Nephron (organoid): ENCODE measurements around the gene PRKAR1A.

Source experiments
- H3K27ac Mint-ChIP-seq, 3 experiments: 2 replicates each; pipeline ENCODE4 v1.8.0; 2020; ENCODE audit warnings: mixed read lengths in 3 of 3, mild to moderate bottlenecking in 2 of 3, moderate library complexity in 1 of 3
- H3K27me3 Mint-ChIP-seq: 2 replicates; pipeline ENCODE4 v1.8.0; 2021; ENCODE audit warnings: low read depth, mild to moderate bottlenecking, moderate library complexity, mixed read lengths
- H3K36me3 Mint-ChIP-seq: 2 replicates; pipeline ENCODE4 v1.8.0; 2020; ENCODE audit warnings: low read depth, mixed read lengths
- H3K4me1 Mint-ChIP-seq: 2 replicates; pipeline ENCODE4 v1.8.0; 2020; ENCODE audit warnings: mixed read lengths
- H3K4me3 Mint-ChIP-seq, 3 experiments: 2 replicates each; pipeline ENCODE4 v1.8.0; 2020; ENCODE audit warnings: mild to moderate bottlenecking in 3 of 3, mixed read lengths in 3 of 3, moderate library complexity in 2 of 3
- H3K9me3 Mint-ChIP-seq: 2 replicates; pipeline ENCODE4 v1.8.0; 2020; ENCODE audit warnings: mixed read lengths
- CTCF ChIP-seq, 3 experiments: fragments of 200-600 bp; sonication (generic); IDR thresholded peaks; one replicate each; pipeline ENCODE4 v1.5.0; 2021; ENCODE audit warnings: antibody characterized with exemption in 3 of 3; ENCODE audit not compliant: unreplicated experiment in 3 of 3

PRKAR1A gene

DNA sequence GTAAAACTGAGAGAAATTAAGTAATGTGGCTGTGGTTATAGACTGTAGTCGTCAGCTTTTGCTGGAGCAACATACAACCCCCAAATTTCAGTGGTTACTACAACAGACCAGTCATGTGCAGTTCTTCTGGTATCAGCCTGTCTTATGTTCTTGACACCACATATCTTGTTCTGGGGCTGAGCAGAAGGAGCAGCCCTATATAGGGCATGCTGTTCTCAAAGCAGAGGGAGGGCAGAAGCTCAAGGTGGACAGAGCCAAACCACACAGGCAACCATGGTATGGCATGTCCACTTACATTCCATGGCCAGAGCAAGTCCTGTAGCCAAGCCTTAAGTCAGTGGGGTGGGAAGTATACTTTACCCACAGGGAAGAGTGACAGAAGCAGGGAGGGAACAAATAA lies 7.7 kb downstream of the PRKAR1A start:
- TF ChIP-seq CTCF (IDR thresholded peaks at IDR 0.05; ENCODE audit: unreplicated experiment in 3 of 3), result no peak
- Mint-ChIP-seq H3K9me3 (no peaks in the 10 kb centered on the region), H3K4me3 (no peak overlapping the region)

DNA sequence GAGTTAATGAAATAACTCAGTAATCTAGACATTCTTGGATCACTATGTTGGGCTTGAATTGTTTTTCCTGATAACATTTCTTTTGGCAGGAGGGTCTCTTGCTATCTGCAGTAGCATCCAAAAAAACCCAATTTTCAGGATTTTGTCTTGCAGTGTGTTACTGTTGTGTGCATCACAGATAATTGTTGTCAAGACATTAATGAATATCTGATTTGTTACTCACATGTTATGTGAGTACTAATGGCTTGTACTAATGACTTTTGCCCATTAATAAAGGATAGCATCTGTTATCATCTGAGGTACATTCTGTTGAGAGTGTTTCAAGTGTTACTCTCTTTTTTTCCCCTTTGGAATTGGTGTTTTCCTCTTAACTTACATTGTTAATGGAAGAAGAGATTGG lies 10.0 kb downstream of the PRKAR1A start:
- no peaks in the 10 kb centered on the region for H3K9me3 Mint-ChIP-seq
- H3K27ac Mint-ChIP-seq, result no peak overlapping the region
- no peak for TF ChIP-seq CTCF (IDR thresholded peaks at IDR 0.05; ENCODE audit: unreplicated experiment in 3 of 3)
- no peaks in the 10 kb centered on the region for H3K27me3 Mint-ChIP-seq
- peaks cover 87% of the 10 kb centered on the region for H3K36me3 Mint-ChIP-seq
- peaks cover 17% of the 10 kb centered on the region for H3K4me1 Mint-ChIP-seq
- no peak overlapping the region for H3K4me3 Mint-ChIP-seq

More for the DNA sequence above, 7.7 kb downstream of the PRKAR1A start:
- Mint-ChIP-seq H3K4me1 (peaks cover 37% of the 10 kb centered on the region), H3K36me3 (peaks cover 83% of the 10 kb centered on the region), H3K27ac (no peak overlapping the region), H3K27me3 (no peaks in the 10 kb centered on the region)

DNA sequence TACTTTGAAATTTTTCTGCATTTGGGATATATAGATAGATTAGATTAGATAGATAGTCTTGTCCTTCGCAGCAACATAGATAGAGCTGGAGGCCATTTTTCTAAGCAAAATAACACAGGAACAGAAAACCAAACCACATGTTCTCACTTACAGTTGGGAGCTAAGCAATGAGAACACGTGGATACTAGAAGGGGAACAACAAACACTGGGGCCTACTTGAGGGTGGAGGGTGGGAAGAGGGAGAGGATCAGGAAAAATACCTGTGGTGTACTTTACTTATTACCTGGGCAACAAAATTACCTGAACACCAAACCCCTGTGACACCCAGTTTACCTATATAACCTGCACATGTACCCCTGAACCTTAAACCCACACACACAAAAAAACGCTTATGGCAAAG lies 14.3 kb downstream of the PRKAR1A start:
- Mint-ChIP-seq H3K27ac (no peak overlapping the region), H3K9me3 (no peaks in the 10 kb centered on the region), H3K36me3 (peaks cover 92% of the 10 kb centered on the region), H3K27me3 (no peaks in the 10 kb centered on the region), H3K4me3 (no peak overlapping the region), H3K4me1 (peaks cover 5% of the 10 kb centered on the region)
- TF ChIP-seq CTCF (IDR thresholded peaks at IDR 0.05; ENCODE audit: unreplicated experiment in 3 of 3), result no peak

- no peaks in the 10 kb centered on the region for H3K27me3 Mint-ChIP-seq
- no peak overlapping the region for H3K27ac Mint-ChIP-seq
- H3K36me3 Mint-ChIP-seq, result peaks cover 91% of the 10 kb centered on the region
- H3K4me1 Mint-ChIP-seq, result peaks cover 2% of the 10 kb centered on the region
- no peak overlapping the region for H3K4me3 Mint-ChIP-seq
- no peak for TF ChIP-seq CTCF (IDR thresholded peaks at IDR 0.05; ENCODE audit: unreplicated experiment in 3 of 3)
- no peaks in the 10 kb centered on the region for H3K9me3 Mint-ChIP-seq
Measured at GRCh38 chr17:68527314-68527713, 15.1 kb downstream of the PRKAR1A start.

DNA sequence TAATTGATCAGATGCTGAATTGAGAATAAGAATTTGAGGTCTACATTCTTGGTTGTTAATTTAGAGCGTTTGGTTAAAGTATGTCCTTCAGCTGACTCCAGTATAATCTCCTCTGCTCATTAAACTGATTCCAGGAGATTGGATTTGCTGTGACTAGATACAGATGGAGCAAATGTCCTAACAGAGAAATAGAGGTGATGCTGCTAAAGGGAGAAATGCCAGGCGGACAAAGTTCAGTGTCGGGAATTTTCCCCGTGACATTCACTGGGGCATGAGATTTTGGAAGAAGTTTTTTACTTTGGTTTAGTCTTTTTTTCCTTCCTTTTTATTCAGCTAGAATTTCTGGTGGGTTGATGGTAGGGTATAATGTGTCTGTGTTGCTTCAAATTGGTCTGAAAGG lies 19.0 kb downstream of the PRKAR1A start:
- Mint-ChIP-seq H3K4me3 (no peak overlapping the region), H3K9me3 (no peaks in the 10 kb centered on the region), H3K4me1 (no peaks in the 10 kb centered on the region), H3K27me3 (no peaks in the 10 kb centered on the region), H3K27ac (no peak overlapping the region), H3K36me3 (peaks cover 92% of the 10 kb centered on the region)
- no peak for TF ChIP-seq CTCF (IDR thresholded peaks at IDR 0.05; ENCODE audit: unreplicated experiment in 3 of 3)

DNA sequence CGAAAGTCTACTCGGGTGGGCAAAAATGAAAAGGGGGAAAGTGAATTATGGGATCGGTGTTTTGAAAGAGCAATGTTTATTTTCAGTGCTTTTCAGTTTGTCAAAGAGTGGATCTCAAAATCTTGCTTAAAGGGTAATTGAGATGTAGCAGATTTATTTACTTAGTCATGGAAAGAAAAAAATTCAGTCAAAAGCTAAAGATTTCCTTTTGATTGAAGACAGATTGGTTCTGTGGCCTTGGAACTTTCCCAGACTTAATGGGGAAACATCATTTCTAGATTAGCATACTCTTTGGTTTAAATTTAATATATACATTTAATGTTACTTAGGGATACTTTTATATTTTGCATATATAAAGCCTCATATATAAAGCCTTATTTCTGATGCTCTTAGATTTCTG lies 20.6 kb downstream of the PRKAR1A start:
- H3K27me3 Mint-ChIP-seq, result no peaks in the 10 kb centered on the region
- no peak overlapping the region for H3K4me3 Mint-ChIP-seq
- H3K27ac Mint-ChIP-seq, result no peak overlapping the region
- H3K9me3 Mint-ChIP-seq, result no peaks in the 10 kb centered on the region
- H3K4me1 Mint-ChIP-seq, result no peaks in the 10 kb centered on the region
- H3K36me3 Mint-ChIP-seq, result peaks cover 88% of the 10 kb centered on the region
- no peak for TF ChIP-seq CTCF (IDR thresholded peaks at IDR 0.05; ENCODE audit: unreplicated experiment in 3 of 3)
